NCI-H2107 treated with DMSO at 0.1 percent for 48 hours (cell line): Measurements from ENCODE around the gene PRDM11.

ENCODE experiments used
- DNase-seq: peaks from one replicate; lab custom pipeline; 2025; ENCODE audit not compliant: unreplicated experiment; lab: John Stamatoyannopoulos, UW

PRDM11 gene

DNA sequence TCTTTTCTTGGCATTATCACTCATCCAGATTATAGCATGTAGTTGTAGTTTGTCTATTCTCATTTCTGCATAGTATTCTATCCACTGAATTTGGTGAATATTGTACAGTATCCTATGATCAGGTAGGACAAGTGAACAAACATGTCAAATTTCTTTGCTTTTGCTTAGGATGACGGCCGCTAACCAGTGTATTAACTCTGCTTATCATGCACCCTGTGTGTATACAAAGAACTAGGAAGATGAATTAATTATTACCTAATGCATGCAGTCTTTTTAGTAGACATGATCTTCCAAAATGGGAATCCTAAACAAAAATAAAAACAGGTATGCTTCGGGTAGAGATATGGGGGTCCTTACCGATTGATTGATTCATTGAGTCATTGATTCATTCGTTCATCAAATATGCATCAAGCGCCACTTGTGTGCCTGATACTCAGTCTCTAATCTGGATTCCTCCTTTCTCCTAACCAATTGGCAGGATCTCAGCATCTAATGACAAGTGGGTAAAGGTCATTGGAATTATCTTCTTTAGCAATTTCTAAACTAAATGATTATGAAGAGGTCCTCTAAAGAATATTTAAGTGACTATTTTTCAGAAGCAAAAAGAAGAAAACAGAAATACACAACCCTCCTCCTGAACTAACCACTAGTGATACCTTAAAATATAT lies 27.9 kb downstream of the PRDM11 start:
- DNase-seq, result no peak

DNA sequence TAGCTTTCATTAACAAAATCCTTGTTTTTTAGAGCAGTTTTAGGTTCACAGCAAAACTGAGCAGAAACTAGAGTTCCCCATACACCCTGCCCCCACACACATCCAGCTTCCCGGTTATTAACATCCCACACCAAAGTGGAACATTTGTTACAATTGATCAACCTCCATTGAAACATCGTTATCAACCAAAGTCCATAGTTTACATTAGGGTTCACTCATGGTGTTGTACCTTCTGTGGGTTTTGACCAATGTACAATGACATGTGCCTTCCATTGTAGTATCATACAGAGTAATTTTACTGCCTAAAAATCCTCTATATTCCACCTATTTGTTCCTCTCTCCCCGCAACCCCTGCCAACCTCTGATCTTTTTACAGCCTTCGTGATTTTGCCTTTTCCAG lies 28.5 kb downstream of the PRDM11 start:
- no peak for DNase-seq

DNA sequence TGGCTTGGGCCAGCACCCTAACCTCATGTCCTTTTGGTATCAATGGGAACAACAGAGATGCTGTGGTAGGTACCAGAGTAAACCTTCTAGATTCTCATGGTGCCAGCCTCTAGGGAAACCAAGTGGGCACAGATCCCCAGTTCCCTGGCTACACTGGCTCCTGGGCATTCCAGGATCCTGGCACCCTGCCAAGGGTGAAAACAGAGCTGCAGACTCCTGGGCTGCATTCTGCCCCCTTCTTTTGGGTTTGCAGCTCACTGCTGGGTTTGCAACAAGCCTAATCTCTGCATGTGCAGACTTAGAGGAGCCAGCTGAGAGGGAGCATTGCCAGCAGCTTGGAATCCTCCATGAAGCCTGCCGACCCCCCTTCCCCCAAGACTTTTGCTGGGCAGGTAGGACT lies 30.6 kb downstream of the PRDM11 start:
- DNase-seq, result no peak

DNA sequence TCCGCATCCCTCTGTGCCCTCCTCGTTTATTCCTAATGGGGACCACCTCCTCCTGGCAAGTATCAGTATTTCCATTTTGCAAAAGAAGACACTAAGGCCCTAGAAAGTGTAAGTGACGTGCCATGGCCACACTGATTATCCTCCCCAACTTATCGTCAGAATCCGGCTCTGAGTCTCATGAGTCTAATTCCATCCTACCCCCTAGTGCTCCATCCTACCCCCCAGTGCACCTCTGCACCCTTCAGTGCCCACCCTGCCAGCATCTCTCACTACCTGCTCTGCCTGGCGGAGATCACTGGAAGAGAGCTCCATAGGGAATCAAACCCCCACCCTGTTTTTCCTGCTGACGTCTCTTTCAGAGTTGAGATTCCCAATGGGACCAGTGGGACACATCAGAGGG lies 31.8 kb downstream of the PRDM11 start:
- no peak for DNase-seq

DNA sequence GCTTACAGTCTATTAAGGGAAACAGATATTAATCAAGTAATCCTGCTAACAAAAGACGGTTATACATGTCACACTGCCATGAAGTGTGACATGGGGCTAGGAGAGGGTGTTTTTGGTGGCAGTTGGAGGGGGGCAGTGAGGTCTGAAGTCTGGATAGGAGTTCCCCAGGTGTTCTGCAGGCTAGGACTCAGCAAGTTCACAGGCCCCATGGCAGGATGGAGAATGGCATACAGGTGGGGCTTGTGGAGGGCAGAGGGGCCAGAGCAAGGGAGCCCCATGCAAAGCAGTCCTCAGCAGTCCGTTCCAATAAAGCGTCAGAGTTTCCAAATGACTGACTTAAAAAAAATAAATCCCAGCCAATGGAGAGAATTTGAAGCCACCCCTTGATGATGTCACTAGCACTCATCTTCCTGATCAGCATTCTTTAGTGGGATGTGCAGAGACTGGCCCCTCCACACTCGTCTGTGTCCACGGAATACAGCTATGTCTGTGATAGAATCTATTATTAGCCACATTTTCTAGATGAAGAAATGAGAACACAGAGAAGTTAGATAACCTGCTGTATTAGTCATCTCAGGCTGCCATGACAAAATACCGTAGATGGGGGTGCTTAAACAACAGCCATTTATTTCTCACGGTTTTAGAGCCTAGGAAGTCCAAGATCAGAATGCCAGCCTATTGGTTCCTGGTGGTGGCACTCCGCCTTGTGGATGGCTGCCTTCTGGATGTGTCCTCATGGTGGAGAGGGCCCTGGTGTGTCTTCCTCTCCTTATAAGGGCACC lies 32.6 kb downstream of the PRDM11 start:
- DNase-seq, result no peak

DNA sequence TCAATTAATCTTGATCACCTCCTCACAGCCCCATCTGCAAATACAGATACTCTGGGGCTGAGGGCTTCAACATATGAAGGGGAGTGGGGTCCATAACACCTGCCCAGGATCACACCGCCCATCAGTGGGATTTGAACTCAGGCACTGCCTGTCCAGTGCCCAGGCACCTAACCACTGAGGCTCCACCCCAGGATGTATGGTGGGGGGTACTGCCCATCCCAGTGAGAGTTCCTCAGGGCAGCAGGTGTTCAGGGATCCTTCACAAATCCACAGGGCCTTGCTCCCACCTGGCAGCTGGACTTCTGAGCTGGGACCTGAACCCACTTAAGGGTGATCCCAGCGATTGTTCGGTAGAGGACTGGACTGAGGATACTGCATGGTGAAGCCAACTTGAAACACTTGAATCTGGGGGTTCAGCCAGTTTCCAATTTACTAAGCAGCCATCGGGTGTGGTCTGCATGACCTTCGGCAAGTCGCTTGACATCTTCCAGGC lies 33.3 kb downstream of the PRDM11 start:
- DNase-seq, result no peak

DNA sequence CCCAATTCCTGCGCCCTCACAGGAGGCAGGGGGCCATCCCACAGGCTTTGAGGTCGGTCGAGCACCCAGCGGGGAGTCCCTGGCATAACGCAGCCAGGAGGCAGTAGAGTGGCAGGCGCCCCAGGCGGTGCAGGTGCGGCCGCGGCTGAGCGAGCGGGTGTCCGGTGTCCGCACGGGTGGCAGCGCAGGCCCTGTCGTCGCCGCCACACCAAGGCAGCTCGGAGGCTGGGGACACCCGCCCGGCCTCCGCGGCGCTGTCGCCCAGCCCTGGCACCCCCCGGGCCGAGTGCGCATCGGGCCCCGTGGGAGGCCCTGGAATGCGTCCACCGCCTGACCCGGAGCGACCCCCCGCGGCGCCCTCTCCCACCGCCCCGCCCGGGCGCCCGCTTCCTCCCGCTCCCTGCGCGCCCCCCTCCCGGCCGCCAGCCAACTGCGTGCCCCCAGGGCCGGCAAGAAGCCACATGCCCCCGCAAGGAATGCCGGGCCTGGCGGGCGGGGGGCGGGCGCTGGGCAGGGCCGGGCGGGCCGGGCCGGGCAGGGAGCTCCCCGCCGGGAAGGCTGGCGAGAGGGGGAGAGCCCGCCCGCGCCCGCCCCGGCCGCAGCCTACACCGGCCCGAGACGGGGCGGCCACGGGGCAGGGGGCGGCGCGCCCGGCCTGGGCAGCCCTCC lies 33.9 kb downstream of the PRDM11 start:
- no peak for DNase-seq

DNA sequence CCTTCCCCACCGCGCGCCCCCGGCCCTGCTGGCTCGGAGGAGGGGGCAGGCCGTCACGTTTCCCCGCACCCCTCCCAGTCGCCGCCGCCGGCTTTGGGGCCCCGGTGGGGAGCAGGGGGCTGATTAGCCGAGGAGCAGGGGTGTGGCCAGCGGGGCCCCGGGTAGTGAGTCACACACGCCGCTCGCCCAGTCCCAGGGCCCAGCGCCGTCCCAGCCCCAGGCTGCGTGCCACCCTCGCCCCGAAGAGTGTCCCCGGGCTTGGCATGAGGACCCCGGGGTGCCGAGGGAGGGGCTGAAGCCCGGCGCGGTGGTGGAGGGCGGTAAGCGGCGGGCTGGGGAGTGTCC lies 34.4 kb downstream of the PRDM11 start:
- no peak for DNase-seq

DNA sequence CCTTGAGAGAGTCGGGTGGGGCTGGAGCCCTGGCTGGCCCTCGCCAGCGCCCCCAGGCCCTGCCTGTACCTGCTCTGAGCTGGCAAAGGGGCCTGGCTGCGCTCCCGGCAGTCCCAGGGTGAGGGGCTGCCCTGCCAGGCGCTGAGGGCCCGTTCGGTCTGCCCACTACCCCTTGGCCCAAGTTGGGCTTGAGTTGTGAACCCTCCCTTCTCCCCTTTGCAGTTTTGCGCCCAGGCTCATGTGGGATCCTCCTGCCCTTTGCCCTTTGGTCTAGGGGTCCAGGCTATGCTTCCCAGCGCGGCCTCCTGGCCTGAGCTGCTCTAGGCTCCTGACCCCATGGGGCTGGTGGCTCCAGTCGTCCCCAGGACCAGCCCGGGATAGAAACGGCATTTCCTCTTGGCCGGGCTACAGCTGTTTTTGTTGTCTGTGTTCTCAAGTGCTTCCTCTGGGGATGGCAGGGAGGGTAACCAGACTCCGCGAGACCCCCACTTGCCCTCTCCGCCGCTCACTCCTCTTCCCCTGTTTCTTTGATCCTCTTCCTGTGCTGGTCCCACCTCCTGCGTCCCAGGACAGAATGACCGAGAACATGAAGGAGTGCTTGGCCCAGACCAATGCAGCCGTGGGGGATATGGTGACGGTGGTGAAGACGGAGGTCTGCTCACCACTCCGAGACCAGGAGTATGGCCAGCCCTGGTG lies 34.9 kb downstream of the PRDM11 start:
- DNase-seq, result no peak

DNA sequence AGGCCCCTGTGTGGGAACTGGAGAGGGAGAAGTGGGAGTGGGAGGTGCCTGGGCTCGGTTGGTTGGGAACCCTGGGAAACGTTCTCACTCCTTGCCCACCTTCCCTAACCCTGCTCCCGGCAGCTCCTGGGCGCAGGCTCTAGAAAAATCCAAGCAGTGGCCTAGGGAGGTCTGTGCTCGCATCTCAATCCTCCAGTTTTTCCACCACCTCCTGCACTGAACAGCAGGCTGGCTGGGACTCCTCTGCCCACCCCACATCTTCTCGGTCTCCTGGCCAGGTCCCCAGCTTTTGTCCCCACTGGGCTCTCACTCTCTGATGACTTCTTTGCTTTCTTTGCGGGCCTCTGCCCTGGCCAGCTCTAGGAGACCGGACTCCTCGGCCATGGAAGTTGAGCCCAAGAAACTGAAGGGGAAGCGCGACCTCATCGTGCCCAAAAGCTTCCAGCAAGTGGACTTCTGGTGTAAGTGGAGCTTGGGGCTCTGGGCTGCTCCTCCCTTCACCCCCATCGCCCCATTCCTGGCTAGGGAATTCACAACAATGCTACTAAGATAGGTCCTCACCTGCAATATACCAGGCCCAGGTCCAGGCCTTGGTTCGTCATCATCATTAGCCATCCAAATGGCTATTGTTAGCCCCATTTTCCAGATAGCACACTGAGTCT lies 35.6 kb downstream of the PRDM11 start:
- DNase-seq, result no peak

DNA sequence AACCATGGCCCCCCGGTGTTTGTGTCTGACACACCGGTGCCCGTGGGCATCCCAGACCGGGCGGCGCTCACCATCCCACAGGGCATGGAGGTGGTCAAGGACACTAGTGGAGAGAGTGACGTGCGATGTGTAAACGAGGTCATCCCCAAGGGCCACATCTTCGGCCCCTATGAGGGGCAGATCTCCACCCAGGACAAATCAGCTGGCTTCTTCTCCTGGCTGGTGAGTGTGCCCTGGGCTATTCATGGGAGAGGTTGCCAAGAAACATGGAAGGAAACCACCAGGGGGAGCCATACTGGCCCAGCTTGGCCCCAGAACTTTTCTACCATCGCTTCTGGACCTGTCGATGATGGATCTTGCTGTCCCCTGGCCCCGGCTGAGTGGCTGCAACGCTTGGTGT lies 36.5 kb downstream of the PRDM11 start:
- no peak for DNase-seq

DNA sequence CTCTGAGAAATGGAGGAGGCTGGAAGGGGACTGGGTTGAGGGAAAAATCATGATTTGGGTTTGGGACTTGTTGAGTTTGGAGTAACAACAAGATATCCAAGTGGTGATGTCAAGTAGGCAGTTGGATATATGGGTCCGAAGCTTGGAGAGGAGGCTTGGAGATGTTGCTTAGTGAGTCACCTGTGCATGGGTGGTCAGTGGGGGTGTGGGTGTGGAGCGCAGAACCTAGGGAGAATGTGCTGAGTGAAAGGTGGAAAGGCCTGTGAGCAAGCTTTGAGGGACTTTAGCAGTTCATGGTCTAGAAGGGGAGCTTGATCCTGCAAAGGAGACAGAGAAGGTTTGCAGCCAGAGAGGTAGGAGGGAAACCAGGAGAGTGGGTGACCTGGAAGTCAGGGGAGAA lies 38.2 kb downstream of the PRDM11 start:
- DNase-seq, result no peak

DNA sequence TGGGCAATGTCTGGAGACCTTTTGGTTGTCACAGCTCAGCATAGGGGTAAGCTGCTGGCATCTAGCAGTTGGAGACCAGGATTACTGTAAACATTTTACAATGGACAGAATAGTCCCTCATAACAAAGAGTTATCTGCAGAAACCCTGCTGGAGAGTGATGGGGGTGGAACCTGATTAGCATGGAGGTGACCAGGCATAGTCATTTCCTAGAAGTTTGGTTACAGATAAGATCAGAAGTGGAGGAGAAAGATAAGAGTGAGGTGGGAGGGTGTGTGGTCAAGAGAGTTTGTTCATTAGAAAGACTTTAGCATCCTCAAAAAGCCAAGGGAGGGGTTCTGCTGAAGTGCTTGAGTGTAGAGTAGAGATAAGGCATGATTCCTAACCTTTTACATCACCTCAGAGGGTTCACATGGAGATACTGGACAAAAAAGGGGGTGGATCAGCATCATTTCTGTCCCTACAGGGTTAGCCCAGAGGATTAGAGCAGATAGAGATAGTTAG lies 38.8 kb downstream of the PRDM11 start:
- no peak for DNase-seq

DNA sequence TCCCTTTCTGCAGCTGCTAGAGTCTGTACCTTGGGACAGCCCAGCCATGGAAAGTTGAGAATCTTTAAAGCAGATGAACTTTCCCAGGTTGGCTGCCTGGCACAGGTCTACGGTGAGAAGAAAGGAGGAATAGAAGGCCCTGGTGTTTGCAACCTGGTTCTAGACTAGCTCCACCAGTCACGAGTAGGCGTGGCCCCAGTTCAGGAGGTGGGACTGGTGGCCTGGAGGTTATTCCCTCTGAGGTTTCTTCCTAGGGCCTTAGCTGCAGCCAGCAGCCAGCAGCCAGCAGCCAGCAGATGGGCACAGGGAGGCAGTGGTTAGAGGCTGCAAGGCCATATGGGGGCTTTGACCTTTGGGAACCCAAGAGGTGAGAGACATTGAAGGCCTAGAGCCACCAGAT lies 40.9 kb downstream of the PRDM11 start:
- no peak for DNase-seq

DNA sequence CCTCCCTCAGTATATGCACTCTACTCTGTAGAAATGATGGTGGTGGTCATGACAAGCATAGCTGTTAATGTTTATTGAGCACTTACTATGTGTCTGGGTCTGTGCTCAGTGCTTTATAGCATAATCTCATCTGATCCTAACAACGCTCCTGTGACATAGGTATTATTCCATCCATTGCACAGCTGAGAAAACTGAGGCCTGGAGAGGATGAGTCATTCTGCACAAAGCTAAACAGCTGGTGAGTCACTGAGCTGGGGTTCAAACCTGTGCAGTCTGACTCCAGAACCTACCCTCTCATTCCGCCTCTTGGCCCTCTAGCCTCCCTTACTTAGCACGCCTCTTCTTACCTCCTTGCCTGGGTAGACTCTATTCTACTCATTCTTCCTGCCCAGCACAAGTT lies 41.7 kb downstream of the PRDM11 start:
- no peak for DNase-seq

DNA sequence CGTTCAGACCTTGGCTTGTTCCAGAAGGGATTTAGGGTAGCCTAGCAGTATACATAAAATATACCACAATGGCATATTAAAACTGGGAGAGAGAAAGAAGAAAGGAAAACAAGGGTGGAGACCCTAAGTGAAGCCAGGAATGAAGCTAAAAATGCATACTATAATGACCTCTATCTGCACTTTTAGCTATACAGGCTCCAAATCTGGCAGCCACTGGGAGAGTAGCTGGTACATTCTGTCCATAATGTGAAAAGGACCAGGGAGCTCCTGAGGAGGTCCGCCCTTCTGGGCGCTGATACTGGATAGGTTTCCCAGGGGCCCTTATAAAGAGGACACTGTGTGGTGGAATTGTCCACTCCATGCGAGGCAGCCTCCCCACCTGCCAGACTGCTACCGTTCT lies 42.8 kb downstream of the PRDM11 start:
- no peak for DNase-seq

DNA sequence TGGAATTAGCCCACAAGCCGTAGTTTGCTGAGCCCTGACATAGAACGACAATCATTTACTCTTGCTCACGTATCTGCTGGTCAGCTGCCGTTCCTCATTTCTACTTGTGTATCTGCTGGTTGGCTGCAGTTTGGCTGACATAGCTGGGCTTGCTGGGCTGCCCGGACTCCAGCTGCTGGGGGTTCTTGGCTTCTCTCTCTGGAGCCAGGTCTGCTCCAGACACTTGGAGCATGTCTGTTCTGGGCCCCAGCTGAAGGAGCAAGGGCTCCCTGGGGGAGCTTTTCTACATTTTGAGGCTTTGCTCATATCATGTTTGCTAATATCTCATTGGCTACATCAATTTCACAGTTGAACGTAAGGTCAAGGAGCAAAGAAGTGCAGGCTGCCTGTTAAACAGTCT lies 47.3 kb downstream of the PRDM11 start:
- no peak for DNase-seq

DNA sequence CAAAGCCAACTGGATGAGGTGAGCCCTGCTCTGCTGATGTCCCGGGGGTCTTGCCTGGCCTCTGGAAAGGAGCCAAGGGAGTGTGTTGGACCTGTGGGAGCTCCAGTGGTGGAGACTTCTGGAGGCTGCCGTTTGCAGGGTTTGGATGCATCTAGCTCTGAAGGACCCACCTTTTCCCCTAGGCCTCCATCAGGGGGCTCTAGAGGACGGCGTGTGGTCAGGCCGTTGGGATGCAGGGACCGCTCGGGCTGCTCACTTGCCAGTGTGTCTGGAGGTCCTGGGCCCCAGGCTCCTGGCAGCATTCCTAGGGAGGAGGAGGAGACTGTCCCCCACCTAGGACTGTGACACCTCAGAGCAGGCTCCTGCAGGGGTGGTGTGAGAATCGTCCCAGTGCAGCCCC lies 58.3 kb downstream of the PRDM11 start:
- DNase-seq, result no peak

DNA sequence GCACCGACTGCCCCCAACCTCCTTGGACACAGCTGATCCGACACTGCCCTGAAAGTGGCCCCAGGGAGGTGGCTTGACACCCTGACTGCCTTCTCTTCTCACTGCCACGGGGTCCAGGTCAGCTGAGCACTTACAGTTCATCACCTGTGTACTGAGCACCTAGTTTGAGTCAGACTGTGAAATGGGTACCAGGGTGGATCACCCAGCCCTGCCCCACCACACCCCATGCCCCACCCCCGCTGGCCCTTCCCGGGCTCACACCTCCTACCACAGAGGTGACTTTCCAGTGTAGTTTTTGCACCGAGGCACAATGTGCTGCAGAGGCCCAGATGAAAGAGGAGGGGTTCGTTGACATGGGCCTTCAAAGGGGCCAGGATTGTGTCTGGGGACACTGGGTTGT lies 59.5 kb downstream of the PRDM11 start:
- DNase-seq, result no peak

DNA sequence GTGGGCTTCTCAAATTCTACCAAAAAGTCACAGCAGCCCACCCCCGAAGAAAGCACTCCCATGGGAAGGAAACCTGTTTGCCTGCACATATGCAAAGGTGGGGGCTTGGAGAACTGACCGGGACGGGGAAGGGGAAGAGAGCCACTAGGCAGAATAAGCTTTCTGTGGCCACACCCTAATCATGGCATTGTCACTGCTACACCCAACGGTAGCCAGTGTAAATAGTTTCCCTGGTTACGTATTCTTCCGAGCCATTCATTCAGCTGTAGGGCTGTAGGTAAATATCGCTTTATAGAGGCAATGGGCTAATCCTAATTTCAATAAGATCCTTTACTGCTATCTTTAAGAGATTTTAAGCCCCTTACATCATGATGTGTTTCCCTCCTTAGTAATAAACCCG lies 61.7 kb downstream of the PRDM11 start:
- DNase-seq, result no peak
